ACHN (cell line): ENCODE results near the gene STK32B.
A peak's percentile ranks its signal among the peaks of the same experiment; 100 is the strongest.

Experiments
- DNase-seq: peaks from one replicate; pipeline ENCODE4 v3.0.0-alpha.2; 2015
- in situ Hi-C: cut with HindIII; loops from 2 replicates; pipeline ENCODE4 v1.10.0; 2017; ENCODE audit warnings: low sequenced_read_pairs, low pct_ligation_motif_present, low pct_unique_long_range_greater_than_20kb

The STK32B gene

GRCh38 chr4:5138389-5138788 is 87.1 kb downstream of the STK32B start:
- no peak for DNase-seq
- in situ Hi-C loops: no loop called here

- in situ Hi-C loops: no loop called here
These were observed 87.9 kb downstream of the STK32B start for GRCh38 chr4:5139141-5139540.

GRCh38 chr4:5141802-5142201 is 90.5 kb downstream of the STK32B start:
- DNase-seq: no peak
- in situ Hi-C loops: no loop called here

More at GRCh38 chr4:5139141-5139540, 87.9 kb downstream of the STK32B start:
- DNase-seq: no peak

- in situ Hi-C loops: no loop called here
- DNase-seq: peak; percentile 64
These were observed 91.4 kb downstream of the STK32B start for GRCh38 chr4:5142726-5143125.

- in situ Hi-C loops: no loop called here
- DNase-seq: no peak
These were observed 92.1 kb downstream of the STK32B start for GRCh38 chr4:5143306-5143861.

- in situ Hi-C loops: no loop called here
- no peak for DNase-seq
These were observed 92.7 kb downstream of the STK32B start for GRCh38 chr4:5143940-5144339.

- DNase-seq: no peak
- in situ Hi-C loops: no loop called here
These were observed 93.1 kb downstream of the STK32B start for GRCh38 chr4:5144384-5144783.

- no peak for DNase-seq
- in situ Hi-C loops: no loop called here
These were observed 95.0 kb downstream of the STK32B start for GRCh38 chr4:5146248-5146647.

GRCh38 chr4:5152521-5152920 is 101.2 kb downstream of the STK32B start:
- in situ Hi-C loops: no loop called here
- no peak for DNase-seq

- DNase-seq: no peak
- in situ Hi-C loops: no loop called here
These were observed 105.4 kb downstream of the STK32B start for GRCh38 chr4:5156682-5157081.

- DNase-seq: no peak
- in situ Hi-C loops: no loop called here
These were observed 106.8 kb downstream of the STK32B start for GRCh38 chr4:5157791-5158770.

- no peak for DNase-seq
- in situ Hi-C loops: no loop called here
These were observed 107.5 kb downstream of the STK32B start for GRCh38 chr4:5158825-5159224.

- no peak for DNase-seq
- in situ Hi-C loops: no loop called here
These were observed 109.4 kb downstream of the STK32B start for GRCh38 chr4:5160668-5161067.

- no peak for DNase-seq
- in situ Hi-C loops: no loop called here
These were observed 111.7 kb downstream of the STK32B start for GRCh38 chr4:5162909-5163508.

- in situ Hi-C loops: no loop called here
- no peak for DNase-seq
These were observed 113.1 kb downstream of the STK32B start for GRCh38 chr4:5164221-5164912.

GRCh38 chr4:5165420-5166369 is 114.4 kb downstream of the STK32B start:
- peak; percentile 86 for DNase-seq

GRCh38 chr4:5166377-5166776 is 115.1 kb downstream of the STK32B start:
- in situ Hi-C loops: no loop called here
- DNase-seq: no peak

More at GRCh38 chr4:5165420-5166369, 114.4 kb downstream of the STK32B start:
- in situ Hi-C loops: no loop called here

GRCh38 chr4:5168891-5169290 is 117.6 kb downstream of the STK32B start:
- in situ Hi-C loops: no loop called here
- no peak for DNase-seq
